GM21515 (cell line): ENCODE data around the gene ATP13A2.
"Not testable (repeated sequence)": the region's sequence is repeated elsewhere in the genome, so short reads cannot be mapped to it uniquely, and the experiment has no call there.

Source experiments
- ATAC-seq: cut with Tn5 transposase; IDR thresholded peaks from one replicate; pipeline ENCODE4 v1.9.1; 2021; ENCODE audit not compliant: unreplicated experiment

The ATP13A2 gene

DNA sequence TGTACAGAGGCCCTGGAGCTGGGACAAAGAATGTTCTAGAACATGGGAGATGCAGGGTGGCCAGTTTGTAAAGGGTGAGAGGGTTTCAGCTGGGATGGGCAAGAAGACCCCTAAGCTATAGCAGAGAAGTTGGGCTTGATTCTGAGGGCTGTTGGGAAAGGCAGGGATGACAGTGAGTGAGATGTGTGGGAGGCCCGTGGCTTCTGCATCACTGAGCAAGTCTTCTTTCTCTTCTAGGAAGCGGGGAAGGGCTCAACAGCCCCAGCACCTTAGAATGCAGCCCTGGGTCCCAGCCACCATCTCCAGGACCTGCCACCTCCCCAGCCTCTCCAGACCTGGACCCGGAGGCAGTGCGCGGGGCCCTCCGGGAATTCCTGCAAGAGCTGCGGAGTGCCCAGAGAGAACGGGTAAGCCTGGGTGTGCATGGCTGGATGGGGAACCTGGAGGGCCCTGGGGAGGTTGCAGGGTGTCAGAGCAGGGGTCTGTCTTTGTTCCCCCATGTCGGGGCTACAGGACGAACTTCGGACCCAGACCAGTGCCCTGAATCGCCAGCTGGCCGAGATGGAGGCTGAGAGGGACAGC lies 46.2 kb downstream of the ATP13A2 start:
- no peak for ATAC-seq

- not testable (repeated sequence) for ATAC-seq
Observed at GRCh38 chr1:16964169-16964568, 47.6 kb downstream of the ATP13A2 start.

DNA sequence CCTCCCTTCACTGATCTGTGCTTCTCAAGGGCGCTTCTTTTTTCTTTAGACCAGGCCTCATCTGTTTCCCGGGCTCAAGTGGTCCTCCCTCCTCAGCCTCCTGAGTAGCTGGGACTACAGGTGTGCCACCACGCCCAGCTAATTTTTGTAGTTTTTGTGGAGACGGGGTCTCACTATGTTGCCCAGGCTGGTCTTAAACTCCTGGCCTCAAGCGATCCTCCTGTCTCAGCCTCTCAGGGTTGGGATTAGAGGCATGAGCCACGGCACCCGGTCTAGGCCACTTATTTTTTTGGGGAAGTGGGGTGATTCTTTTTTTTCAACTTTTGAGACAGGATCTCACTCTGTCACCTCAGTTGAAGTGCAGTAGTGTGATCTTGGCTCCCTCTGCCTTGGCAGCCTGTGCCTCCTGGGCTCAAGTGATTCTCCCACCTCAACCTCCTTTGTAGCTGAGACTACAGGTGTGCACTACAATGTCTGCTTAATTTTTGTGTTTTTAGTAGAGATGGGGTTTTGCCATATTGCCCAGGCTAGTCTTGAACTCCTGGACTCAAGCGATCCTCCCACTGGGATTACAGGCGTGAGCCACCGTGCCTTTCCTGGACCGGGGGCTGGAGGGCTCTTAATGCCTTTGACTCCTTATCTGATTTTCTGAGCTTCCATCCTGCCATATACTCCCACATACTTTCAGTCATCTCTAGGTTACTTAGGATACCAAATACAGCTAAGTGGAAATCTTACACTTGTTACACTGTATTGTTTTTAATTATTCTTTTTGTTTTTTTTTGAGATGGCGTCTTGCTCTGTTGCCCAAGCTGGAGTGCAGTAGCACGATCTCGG lies 50.2 kb downstream of the ATP13A2 start:
- ATAC-seq: no peak

DNA sequence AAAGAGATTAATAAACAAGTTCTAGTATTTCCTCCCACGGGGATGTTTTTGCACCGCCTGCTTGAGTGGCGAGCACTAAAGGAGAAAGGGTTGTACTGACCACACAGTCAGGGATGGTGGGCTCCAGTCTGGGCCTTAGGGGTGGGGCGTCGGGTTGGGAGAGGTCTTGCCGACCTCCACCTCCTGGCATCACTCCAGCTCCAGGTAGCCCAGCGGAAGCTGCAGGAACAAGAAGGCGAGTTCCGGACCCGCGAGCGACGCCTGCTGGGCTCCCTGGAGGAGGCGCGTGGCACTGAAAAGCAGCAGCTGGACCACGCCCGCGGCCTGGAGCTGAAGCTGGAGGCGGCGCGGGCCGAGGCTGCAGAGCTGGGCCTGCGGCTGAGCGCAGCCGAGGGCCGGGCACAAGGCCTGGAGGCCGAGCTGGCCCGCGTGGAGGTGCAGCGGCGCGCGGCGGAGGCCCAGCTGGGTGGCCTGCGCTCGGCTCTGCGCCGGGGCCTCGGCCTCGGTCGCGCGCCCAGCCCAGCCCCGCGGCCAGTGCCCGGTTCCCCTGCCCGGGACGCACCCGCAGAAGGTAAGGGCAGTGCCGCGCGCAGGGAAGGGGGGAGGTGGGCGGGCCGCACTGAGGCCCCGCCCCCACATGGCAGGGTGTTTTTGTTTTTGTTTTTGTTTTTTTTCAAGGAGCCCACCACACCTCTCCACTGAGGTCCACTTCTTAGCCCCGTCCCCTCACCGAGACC lies 51.0 kb downstream of the ATP13A2 start:
- ATAC-seq: no peak

DNA sequence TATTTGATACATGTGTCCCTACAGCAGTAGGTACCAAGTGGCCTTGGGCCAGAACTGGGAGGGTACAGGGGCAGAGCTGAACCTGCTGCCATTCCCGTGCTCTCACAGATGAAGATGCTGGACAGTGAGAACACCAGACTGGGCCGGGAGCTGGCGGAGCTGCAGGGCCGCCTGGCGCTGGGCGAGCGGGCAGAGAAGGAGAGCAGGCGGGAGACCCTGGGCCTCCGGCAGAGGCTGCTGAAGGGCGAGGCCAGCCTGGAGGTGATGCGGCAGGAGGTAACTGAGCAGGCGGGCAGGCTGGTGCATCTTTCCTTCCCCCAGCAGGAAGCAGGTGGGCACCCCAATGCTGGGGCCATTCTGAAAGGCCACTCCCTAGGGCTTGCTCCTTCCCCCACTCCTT lies 53.3 kb downstream of the ATP13A2 start:
- no peak for ATAC-seq

GRCh38 chr1:16957731-16958130 lies 54.0 kb downstream of the ATP13A2 start:
- ATAC-seq: no peak

DNA sequence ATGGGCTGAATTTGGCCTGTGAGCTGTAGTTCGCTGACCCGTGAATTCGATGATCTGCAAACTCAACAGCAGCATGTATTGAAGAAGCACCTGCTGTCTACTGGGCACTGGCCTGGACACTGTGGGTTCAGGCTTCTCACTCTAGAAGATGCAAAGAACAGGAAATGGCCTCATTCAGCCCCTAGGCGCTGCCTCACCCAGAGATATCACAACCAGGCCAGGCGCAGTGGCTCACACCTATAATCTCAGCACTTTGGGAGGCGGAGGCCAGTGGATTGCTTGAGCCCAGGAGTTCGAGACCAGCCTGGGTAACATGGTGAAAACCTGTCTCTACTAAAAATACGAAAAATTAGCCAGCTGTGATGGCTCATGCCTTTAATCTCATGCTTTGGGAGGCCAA lies 55.0 kb downstream of the ATP13A2 start:
- ATAC-seq: no peak

DNA sequence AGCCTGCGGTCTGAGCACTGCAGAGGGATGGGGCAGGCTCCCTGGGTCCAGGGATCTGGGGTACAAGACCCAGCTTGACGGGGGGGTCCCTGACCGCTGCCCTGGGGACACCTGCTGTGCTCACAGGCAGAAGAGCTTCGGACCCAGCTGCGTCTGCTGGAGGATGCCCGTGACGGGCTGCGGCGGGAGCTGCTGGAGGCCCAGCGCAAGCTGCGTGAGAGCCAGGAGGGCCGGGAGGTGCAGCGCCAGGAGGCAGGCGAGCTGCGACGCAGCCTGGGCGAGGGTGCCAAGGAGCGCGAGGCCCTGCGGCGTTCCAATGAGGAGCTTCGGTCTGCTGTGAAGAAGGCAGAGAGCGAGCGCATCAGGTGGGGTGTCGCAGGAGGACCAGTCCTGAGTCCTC lies 56.5 kb downstream of the ATP13A2 start:
- ATAC-seq: no peak

GRCh38 chr1:16954579-16954978 lies 57.1 kb downstream of the ATP13A2 start:
- ATAC-seq: no peak

DNA sequence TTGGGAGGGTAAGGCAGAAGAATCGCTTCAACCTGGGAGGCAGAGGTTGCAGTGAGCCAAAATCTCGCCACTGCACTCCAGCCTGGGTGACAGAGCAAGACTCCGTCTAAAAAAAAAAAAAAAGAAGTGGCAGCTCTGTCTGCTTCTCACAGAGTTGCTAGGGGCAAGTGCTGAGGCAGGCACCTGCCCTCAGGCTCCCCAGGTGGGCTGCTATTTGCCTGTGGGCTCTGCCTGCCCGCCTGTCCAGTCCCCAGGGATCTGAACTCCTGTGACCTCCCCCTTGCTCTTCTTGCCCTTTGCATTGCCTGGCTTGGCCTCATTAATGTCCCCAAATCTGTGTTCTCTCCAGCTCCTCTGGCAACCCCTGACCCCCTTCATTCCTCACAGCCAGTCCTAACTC lies 59.4 kb downstream of the ATP13A2 start:
- not testable (repeated sequence) for ATAC-seq

DNA sequence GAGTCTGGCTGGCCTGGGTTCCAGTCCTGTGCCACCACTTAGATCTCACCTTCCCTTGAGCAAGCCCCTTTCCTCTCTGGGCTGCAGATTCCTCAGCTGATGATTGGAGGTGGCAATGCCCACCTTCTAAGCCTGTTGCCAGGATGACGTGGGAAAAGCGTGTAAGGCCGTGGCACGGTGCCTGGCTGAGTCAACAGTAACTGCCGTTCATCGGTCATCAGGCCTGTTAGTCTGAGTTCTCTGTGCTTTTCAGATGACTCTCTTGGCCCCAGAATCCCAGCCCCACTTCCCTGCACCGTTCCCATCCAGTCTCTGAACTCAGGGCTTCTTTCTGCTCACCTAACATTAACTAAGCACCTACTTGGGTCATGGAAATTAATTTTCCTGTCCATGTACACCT lies 62.7 kb downstream of the ATP13A2 start:
- not testable (repeated sequence) for ATAC-seq

DNA sequence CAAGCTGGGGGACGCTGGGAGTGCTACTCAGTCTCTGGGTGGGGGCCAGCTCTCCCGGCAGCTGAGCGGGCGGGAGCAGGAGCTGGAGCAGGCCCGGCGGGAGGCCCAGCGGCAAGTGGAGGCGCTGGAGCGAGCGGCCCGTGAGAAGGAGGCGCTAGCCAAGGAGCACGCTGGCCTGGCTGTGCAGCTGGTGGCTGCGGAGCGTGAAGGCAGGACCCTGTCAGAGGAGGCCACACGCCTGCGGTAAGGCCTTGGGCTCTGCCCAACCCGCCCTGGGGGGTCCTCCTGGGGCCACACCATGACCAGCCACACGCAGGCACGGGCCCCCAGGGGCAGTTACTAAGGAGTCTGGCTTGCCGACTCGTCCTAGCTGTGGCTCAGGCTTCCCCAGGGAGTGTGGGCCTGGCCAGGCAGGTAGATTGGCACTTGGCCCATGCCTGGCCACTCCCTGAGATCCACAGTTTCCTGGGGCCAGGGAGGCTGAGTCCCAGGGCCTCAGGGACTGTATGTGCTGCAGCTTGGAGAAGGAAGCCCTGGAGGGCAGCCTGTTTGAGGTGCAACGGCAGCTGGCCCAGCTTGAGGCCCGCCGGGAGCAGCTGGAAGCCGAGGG lies 63.3 kb downstream of the ATP13A2 start:
- not testable (repeated sequence) for ATAC-seq

DNA sequence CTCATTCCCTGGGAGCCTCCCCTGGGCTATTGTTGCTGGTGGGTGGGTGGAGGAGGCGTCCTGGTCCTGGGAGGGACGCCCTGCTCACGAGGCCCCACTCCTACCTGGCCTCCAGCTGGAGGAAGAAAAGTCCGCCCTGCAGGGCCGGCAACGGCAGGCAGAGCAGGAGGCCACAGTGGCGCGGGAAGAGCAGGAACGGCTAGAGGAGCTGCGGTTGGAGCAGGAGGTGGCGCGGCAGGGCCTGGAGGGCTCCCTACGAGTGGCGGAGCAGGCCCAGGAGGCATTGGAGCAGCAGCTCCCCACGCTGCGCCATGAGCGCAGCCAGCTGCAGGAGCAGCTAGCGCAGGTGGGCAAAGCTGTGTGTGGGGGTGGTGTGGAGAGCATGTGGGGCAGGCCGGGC lies 65.1 kb downstream of the ATP13A2 start:
- no peak for ATAC-seq

GRCh38 chr1:16946185-16946584 lies 65.5 kb downstream of the ATP13A2 start:
- ATAC-seq: not testable (repeated sequence)

- ATAC-seq: not testable (repeated sequence)
Observed at GRCh38 chr1:16945512-16945911, 66.2 kb downstream of the ATP13A2 start.

DNA sequence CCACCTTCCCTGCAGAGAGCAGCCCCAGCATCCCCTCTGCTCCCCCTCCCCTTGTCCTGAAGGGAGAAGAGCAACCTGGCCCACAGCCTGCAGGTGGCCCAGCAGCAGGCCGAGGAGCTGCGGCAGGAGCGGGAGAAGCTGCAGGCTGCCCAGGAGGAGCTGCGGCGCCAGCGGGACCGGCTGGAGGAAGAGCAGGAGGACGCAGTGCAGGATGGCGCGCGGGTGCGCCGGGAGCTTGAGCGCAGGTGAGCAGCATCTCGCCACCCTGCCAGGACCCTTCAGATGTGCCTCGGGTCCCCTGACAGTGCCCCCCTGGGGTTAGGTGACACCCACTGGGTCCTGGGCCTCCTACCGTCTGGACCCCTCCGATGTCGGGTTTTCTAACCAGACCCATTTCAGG lies 67.7 kb downstream of the ATP13A2 start:
- no peak for ATAC-seq

DNA sequence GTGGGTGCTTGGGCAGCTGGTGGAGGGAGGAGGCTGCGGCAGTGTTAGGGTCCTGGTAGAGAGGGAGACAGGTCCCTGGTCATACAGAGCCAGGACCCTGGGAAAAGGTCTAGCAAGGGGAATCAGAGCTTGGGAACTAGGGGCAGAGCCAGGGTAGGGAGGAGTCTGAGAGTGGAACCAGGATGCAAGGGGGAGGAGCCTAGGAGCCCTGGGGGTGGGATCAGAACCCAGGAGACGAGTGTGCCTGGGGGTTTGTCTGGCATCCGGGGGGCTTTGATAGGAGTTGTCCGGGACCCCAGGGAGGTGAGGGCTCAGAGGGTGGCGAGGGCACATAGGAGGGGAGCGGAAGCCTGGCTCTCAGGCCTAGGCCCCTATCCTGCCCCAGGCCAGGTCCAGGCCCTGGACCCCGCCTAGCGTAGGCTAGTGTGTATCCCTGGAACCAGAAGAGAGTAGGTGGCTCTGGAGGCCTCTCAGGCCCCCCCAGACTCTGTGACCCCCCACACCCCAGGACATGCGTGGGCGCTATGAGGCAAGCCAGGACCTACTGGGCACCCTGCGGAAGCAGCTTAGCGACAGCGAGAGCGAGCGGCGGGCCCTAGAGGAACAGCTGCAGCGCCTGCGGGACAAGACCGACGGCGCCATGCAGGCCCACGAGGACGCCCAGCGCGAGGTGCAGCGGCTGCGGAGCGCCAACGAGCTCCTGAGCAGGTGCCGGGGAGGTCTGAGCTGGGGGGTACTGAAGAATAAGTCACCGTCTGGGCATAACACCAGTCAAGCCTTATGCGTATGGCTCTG lies 72.1 kb downstream of the ATP13A2 start:
- ATAC-seq: not testable (repeated sequence)

DNA sequence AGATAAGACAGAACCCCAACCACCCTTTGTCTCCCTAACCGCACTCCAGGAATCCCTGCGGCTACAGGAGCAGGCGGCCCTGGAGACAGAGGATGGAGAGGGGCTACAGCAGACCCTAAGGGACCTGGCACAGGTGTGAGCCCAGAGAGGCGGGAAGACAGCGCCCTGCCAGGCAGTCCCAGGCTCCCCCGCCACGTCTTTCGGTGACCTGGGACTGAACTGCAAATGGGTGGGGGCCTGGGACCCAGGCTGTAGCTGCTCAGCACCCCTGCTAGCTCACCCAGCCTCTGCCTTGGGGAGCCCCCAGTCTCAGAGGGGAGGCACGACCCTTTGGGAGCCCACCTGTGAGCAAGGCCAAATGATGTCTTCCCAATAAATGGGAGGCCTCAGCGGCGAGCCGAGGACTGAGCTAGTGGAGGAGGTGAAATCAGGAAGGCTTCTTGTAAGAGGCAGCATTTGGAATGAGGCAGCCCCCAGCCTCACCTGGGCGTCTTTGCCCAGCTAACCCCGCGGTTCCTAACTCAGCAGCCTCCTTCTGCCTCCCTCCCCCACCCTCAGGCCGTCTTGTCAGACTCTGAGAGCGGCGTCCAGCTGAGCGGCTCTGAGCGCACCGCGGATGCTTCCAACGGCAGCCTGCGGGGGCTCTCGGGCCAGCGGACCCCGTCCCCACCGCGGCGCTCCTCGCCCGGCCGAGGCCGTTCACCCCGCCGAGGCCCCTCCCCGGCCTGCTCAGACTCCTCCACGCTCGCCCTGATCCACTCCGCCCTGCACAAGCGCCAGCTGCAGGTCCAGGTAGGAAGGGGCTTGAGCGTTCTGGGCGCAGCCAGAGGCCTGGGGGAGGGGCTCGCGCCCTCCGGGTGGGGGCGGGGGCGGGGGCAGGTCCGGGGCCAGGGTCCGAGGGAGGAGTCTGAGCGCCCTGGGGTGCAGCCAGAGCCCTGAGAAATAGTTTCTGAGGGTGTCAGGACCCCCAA lies 73.1 kb downstream of the ATP13A2 start:
- ATAC-seq: no peak

DNA sequence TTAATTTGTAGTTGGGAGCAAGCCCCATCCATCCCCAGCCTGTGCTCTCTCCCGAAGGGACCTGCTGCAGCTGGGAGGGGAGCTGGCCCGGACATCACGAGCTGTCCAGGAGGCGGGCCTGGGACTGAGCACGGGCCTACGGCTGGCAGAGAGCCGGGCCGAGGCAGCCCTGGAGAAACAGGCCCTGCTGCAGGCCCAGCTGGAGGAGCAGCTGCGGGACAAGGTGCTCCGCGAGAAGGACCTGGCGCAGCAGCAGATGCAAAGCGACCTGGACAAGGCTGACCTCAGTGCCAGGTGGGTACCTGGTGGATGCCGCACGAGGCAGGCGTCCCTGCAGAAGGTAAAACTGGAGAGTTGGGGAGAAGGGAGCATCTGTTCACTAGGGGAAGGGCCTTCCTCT lies 75.1 kb downstream of the ATP13A2 start:
- not testable (repeated sequence) for ATAC-seq
